K562 (cell line): Measurements from ENCODE around the gene ZNF672. TPM values are rescaled to one million over a fixed set of nuclear protein-coding genes. Genes with fewer than 3 reads are reported as not detected.

Experiments used
- CAMTA2 ChIP-seq: fragments of 250-450 bp; sonication (Bioruptor Pico); conservative IDR thresholded peaks from 2 replicates; pipeline ENCODE4 v1.5.1; 2022
- CXXC5 ChIP-seq: fragments of 250-450 bp; sonication (Bioruptor Pico); IDR thresholded peaks from 2 replicates; pipeline ENCODE4 v1.8.0; 2022; ENCODE audit warnings: inconsistent platforms, mild to moderate bottlenecking, moderate library complexity
- DNMT1 ChIP-seq: fragments of 450-650 bp; IDR thresholded peaks from 2 replicates; pipeline ENCODE4 v1.6.1; 2016; ENCODE audit warnings: antibody characterized with exemption, mild to moderate bottlenecking
- EHMT2 ChIP-seq: fragments of 450-650 bp; IDR thresholded peaks from 2 replicates; pipeline ENCODE4 v1.6.1; 2018; ENCODE audit warnings: antibody characterized with exemption
- EZH2 ChIP-seq: IDR thresholded peaks from 2 replicates; pipeline ENCODE4 v1.6.1; 2012; ENCODE audit warnings: low read depth, mild to moderate bottlenecking, inconsistent platforms, low read length, borderline replicate concordance
- HDGF ChIP-seq: fragments of 450-650 bp; IDR thresholded peaks from 2 replicates; pipeline ENCODE4 v1.6.1; 2016
- NCOA2 ChIP-seq, 2 experiments: fragments of 450-650 bp; IDR thresholded peaks; 2 replicates each; pipeline ENCODE4 v1.6.1; 2018; ENCODE audit warnings: mild to moderate bottlenecking in 2 of 2, moderate library complexity in 1 of 2; ENCODE audit not compliant: partially characterized antibody in 2 of 2
- POLR3G ChIP-seq: IDR thresholded peaks from 2 replicates; pipeline ENCODE4 v1.6.1; 2011; ENCODE audit not compliant: insufficient read length, insufficient replicate concordance; ENCODE audit errors: extremely low read depth
- SUPT5H ChIP-seq: fragments of 450-650 bp; IDR thresholded peaks from 2 replicates; pipeline ENCODE4 v1.6.1; 2016
- TARDBP ChIP-seq: fragments of 450-650 bp; IDR thresholded peaks from 2 replicates; pipeline ENCODE4 v1.6.1; 2016
- TRIM28 ChIP-seq: fragments of 450-650 bp; IDR thresholded peaks from 2 replicates; pipeline ENCODE4 v1.6.1; 2017
- ZBED1 ChIP-seq: IDR thresholded peaks from 2 replicates; pipeline ENCODE4 v1.6.1; 2014
- ZBTB17 ChIP-seq: fragments of 450-650 bp; formaldehyde crosslinking; IDR thresholded peaks from 2 replicates; pipeline ENCODE4 v1.4.0; 2020; ENCODE audit warnings: mild to moderate bottlenecking
- ZC3H4 ChIP-seq: sonication (generic); formaldehyde crosslinking; IDR thresholded peaks from 2 replicates; pipeline ENCODE4 v1.9.0; 2021; ENCODE audit warnings: missing genetic modification reagents, borderline replicate concordance
- ZNF146 ChIP-seq: IDR thresholded peaks from one replicate; pipeline ENCODE4 v1.6.1; 2018; ENCODE audit warnings: missing compliant biosample characterization; ENCODE audit not compliant: unreplicated experiment
- polyA plus RNA-seq, 8 experiments: library from polyadenylated mRNA; depleted of rRNA in 4 of 8; stranded (reverse) in 5 of 8; unstranded in 3 of 8; fragments of >200 nt; fragmentation: Nextera tagmentation in 2 of 8; fragmentation: Illumina TruSeq in 1 of 8; extraction: Ambion mirVana in 2 of 8; extraction: Trizol in 1 of 8; gene quantifications; 2 replicates each; pipeline versions ENCODE4 v1.2.1 to v1.2.3, GENCODE V29; 2011 to 2014; ENCODE audit warnings: inconsistent platforms in 1 of 8, missing spikeins in 1 of 8
- total RNA-seq, 7 experiments: library from RNA; depleted of rRNA in 6 of 7; stranded (reverse); fragments of >200 nt in 6 of 7; fragmentation: Illumina TruSeq in 2 of 7; extraction: Trizol in 2 of 7; gene quantifications; 2 replicates each; pipeline versions ENCODE4 v1.2.1 to v1.2.3, GENCODE V29; 2011 to 2021; ENCODE audit warnings: low replicate concordance in 1 of 7
- TF ChIP-seq, protein P1 (sequence below): fragments of 450-650 bp; formaldehyde crosslinking; conservative IDR thresholded peaks from 2 replicates; pipeline ENCODE4 v1.4.0; 2022; ENCODE audit warnings: mild to moderate bottlenecking, missing genetic modification characterization
- TF ChIP-seq, protein P2 (sequence below): fragments of 250-450 bp; sonication (Bioruptor Pico); IDR thresholded peaks from 2 replicates; pipeline ENCODE4 v1.5.0; 2021; ENCODE audit warnings: mild to moderate bottlenecking, borderline replicate concordance

ZNF672 gene
- total and polyA plus RNA-seq, 9 of the 15 experiments (the other 6 are each of a cell fraction or from before 2014, with no cell fraction given) = 1.9 to 57.9 (median 24.1) TPM

- TF ChIP-seq, protein P1, sequence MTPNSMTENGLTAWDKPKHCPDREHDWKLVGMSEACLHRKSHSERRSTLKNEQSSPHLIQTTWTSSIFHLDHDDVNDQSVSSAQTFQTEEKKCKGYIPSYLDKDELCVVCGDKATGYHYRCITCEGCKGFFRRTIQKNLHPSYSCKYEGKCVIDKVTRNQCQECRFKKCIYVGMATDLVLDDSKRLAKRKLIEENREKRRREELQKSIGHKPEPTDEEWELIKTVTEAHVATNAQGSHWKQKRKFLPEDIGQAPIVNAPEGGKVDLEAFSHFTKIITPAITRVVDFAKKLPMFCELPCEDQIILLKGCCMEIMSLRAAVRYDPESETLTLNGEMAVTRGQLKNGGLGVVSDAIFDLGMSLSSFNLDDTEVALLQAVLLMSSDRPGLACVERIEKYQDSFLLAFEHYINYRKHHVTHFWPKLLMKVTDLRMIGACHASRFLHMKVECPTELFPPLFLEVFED (CRISPR knock-in tag) = 0 out of 2 replicates have a peak, but pooled peaks have one; percentile 33
- TF ChIP-seq NCOA2 (IDR thresholded peaks at IDR 0.05; ENCODE audit: partially characterized antibody in 2 of 2) (no peak), ZNF146 (CRISPR knock-in tag) (no peak), TARDBP (no peak), EZH2 (no peak), TRIM28 (no peak), ZBED1 (no peak), HDGF (0 out of 2 replicates have a peak, but pooled peaks have one; percentile 40), SUPT5H (peak; percentile 38; the same call in 1 of the 2 replicates), EHMT2 (peak; percentile 42; the same call in 1 of the 2 replicates), ZBTB17 (0 out of 2 replicates have a peak, but pooled peaks have one; percentile 27), CAMTA2 (no peak), CXXC5 (CRISPR knock-in tag) (peak; percentile 44; the same call in 1 of the 2 replicates), DNMT1 (0 out of 2 replicates have a peak, but pooled peaks have one; percentile 20), POLR3G (no peak), ZC3H4 (CRISPR knock-in tag) (no peak)
- TF ChIP-seq, protein P2, sequence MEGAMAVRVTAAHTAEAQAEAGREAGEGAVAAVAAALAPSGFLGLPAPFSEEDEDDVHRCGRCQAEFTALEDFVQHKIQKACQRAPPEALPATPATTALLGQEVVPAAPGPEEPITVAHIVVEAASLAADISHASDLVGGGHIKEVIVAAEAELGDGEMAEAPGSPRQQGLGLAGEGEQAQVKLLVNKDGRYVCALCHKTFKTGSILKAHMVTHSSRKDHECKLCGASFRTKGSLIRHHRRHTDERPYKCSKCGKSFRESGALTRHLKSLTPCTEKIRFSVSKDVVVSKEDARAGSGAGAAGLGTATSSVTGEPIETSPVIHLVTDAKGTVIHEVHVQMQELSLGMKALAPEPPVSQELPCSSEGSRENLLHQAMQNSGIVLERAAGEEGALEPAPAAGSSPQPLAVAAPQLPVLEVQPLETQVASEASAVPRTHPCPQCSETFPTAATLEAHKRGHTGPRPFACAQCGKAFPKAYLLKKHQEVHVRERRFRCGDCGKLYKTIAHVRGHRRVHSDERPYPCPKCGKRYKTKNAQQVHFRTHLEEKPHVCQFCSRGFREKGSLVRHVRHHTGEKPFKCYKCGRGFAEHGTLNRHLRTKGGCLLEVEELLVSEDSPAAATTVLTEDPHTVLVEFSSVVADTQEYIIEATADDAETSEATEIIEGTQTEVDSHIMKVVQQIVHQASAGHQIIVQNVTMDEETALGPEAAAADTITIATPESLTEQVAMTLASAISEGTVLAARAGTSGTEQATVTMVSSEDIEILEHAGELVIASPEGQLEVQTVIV (CRISPR knock-in tag) = no peak
Measured at GRCh38 chr1:248834343-248834940, 3.6 kb upstream of the ZNF672 start (continued).
